WTC11 (cell line): ENCODE results near the gene GNL2. TPM values are rescaled to one million over a fixed set of nuclear protein-coding genes. Genes with fewer than 3 reads are reported as not detected.

ENCODE experiments used
- ATAC-seq: fragments of 200-7000 bp; cut with Tn5 transposase; 2 replicates; pipeline ENCODE4 v1.10.0; 2021; ENCODE audit warnings: mild to moderate bottlenecking, moderate library complexity
- CTCF ChIA-PET: fragments of 300-600 bp; sonication (Branson Sonifier 250); formaldehyde crosslinking; loops from one replicate; lab custom pipeline; 2021; ENCODE audit warnings: antibody characterized with exemption; lab: Charles Lee
- POLR2A ChIA-PET: fragments of 350-600 bp; sonication (Branson Sonifier 250); formaldehyde crosslinking; loops from one replicate; lab custom pipeline; 2021; ENCODE audit warnings: antibody characterized with exemption; lab: Charles Lee
- DNase-seq: peaks from one replicate; pipeline ENCODE4 v3.0.0; 2021; ENCODE audit warnings: low spot score
- H3K27ac Mint-ChIP-seq: 2 replicates; pipeline ENCODE4 v1.8.0; 2021; ENCODE audit warnings: mixed read lengths
- H3K27me3 Mint-ChIP-seq: 2 replicates; pipeline ENCODE4 v1.8.0; 2021; ENCODE audit warnings: low read depth, mild to moderate bottlenecking, moderate library complexity, mixed read lengths
- H3K36me3 Mint-ChIP-seq: 2 replicates; pipeline ENCODE4 v1.8.0; 2021; ENCODE audit warnings: mixed read lengths
- H3K4me1 Mint-ChIP-seq: 2 replicates; pipeline ENCODE4 v1.8.0; 2022; ENCODE audit warnings: mixed read lengths
- H3K4me3 Mint-ChIP-seq: 2 replicates; pipeline ENCODE4 v1.8.0; 2021; ENCODE audit warnings: mild to moderate bottlenecking, moderate library complexity, mixed read lengths
- H3K9me3 Mint-ChIP-seq: 2 replicates; pipeline ENCODE4 v1.8.0; 2021; ENCODE audit warnings: mixed read lengths
- AFF4 ChIP-seq: sonication (generic); formaldehyde crosslinking; IDR thresholded peaks from 2 replicates; pipeline ENCODE4 v1.8.1; 2023; ENCODE audit warnings: mild to moderate bottlenecking, missing genetic modification reagents, borderline replicate concordance
- ATF1 ChIP-seq: sonication (generic); formaldehyde crosslinking; IDR thresholded peaks from 2 replicates; pipeline ENCODE4 v1.8.1; 2023; ENCODE audit warnings: mild to moderate bottlenecking, moderate library complexity, missing genetic modification reagents
- CREM ChIP-seq: sonication (generic); formaldehyde crosslinking; IDR thresholded peaks from 2 replicates; pipeline ENCODE4 v1.8.1; 2022; ENCODE audit warnings: mild to moderate bottlenecking, missing genetic modification reagents, moderate library complexity
- CTCF ChIP-seq: fragments of 200-600 bp; IDR thresholded peaks from 2 replicates; pipeline ENCODE4 v1.8.0; 2022; ENCODE audit warnings: antibody characterized with exemption
- FOXJ3 ChIP-seq: sonication (generic); formaldehyde crosslinking; IDR thresholded peaks from 2 replicates; pipeline ENCODE4 v1.9.0; 2021; ENCODE audit warnings: missing genetic modification reagents, mild to moderate bottlenecking, borderline replicate concordance
- FOXP1 ChIP-seq: sonication (generic); formaldehyde crosslinking; IDR thresholded peaks from 2 replicates; pipeline ENCODE4 v1.8.0; 2022; ENCODE audit warnings: missing genetic modification reagents, mild to moderate bottlenecking, moderate library complexity, borderline replicate concordance
- HMGXB4 ChIP-seq: sonication (generic); formaldehyde crosslinking; IDR thresholded peaks from 2 replicates; pipeline ENCODE4 v1.8.1; 2023; ENCODE audit warnings: mild to moderate bottlenecking, moderate library complexity, missing genetic modification reagents
- IRF2 ChIP-seq: sonication (generic); formaldehyde crosslinking; IDR thresholded peaks from 2 replicates; pipeline ENCODE4 v1.8.0; 2022; ENCODE audit warnings: low read depth, missing genetic modification reagents, borderline replicate concordance
- KAT7 ChIP-seq: sonication (generic); formaldehyde crosslinking; IDR thresholded peaks from 2 replicates; pipeline ENCODE4 v1.8.1; 2023; ENCODE audit warnings: missing genetic modification reagents, mild to moderate bottlenecking, borderline replicate concordance
- NFATC4 ChIP-seq: fragments of 250-450 bp; sonication (Bioruptor Pico); IDR thresholded peaks from 2 replicates; pipeline ENCODE4 v1.9.0; 2021; ENCODE audit warnings: mild to moderate bottlenecking
- OVOL2 ChIP-seq: fragments of 250-450 bp; sonication (Bioruptor Pico); IDR thresholded peaks from 2 replicates; pipeline ENCODE4 v1.9.0; 2021; ENCODE audit warnings: mild to moderate bottlenecking, borderline replicate concordance
- SMAD4 ChIP-seq: sonication (generic); formaldehyde crosslinking; IDR thresholded peaks from 2 replicates; pipeline ENCODE4 v1.8.0; 2022; ENCODE audit warnings: mild to moderate bottlenecking, missing genetic modification reagents
- TEAD1 ChIP-seq: sonication (generic); formaldehyde crosslinking; IDR thresholded peaks from 2 replicates; pipeline ENCODE4 v1.8.0; 2022; ENCODE audit warnings: mild to moderate bottlenecking, missing genetic modification reagents
- ZMAT4 ChIP-seq: fragments of 250-450 bp; sonication (Bioruptor Pico); IDR thresholded peaks from 2 replicates; pipeline ENCODE4 v1.9.0; 2021; ENCODE audit warnings: mild to moderate bottlenecking
- ZNF219 ChIP-seq: sonication (generic); formaldehyde crosslinking; IDR thresholded peaks from 2 replicates; pipeline ENCODE4 v1.8.0; 2023; ENCODE audit warnings: missing genetic modification reagents, mild to moderate bottlenecking, borderline replicate concordance
- ZNF281 ChIP-seq: sonication (generic); formaldehyde crosslinking; IDR thresholded peaks from 2 replicates; pipeline ENCODE4 v1.8.0; 2023; ENCODE audit warnings: mild to moderate bottlenecking, missing genetic modification reagents
- ZNF416 ChIP-seq: fragments of 250-450 bp; sonication (Bioruptor Pico); IDR thresholded peaks from 2 replicates; pipeline ENCODE4 v1.9.0; 2021; ENCODE audit warnings: mild to moderate bottlenecking, inconsistent platforms
- total RNA-seq: library from RNA; stranded (reverse); gene quantifications from 3 replicates; pipeline ENCODE4 v1.2.3, GENCODE V29; 2021

GNL2 gene
- total RNA-seq, 1 experiment from 2014 or later = 92.8 TPM

- ChIA-PET CTCF (interaction anchor here (1.5 kb wide), 1 partner anchor 11 kb away, joined by 11 read pairs; no protein-coding TSS in a partner anchor), POLR2A (no interaction called here)
- no peaks in the 10 kb centered on the region for H3K9me3 Mint-ChIP-seq
- H3K36me3 Mint-ChIP-seq = no peaks in the 10 kb centered on the region
- DNase-seq (no peak), ATAC-seq (no peak)
- H3K27me3 Mint-ChIP-seq = peaks cover 31% of the 10 kb centered on the region
- no peak for TF ChIP-seq ZNF416
- no peak for TF ChIP-seq IRF2 (CRISPR knock-in tag)
- TF ChIP-seq OVOL2 (CRISPR knock-in tag) = no peak
- no peak for TF ChIP-seq CREM (CRISPR knock-in tag)
- TF ChIP-seq ZNF219 (CRISPR knock-in tag) = no peak
- no peak for TF ChIP-seq AFF4
- no peak for TF ChIP-seq ATF1 (CRISPR knock-in tag)
- TF ChIP-seq CTCF = no peak
- TF ChIP-seq NFATC4 (CRISPR knock-in tag) = no peak
- TF ChIP-seq FOXJ3 = no peak
- TF ChIP-seq KAT7 (CRISPR knock-in tag) = no peak
- no peaks in the 10 kb centered on the region for H3K4me1 Mint-ChIP-seq
- H3K27ac Mint-ChIP-seq = no peak overlapping the region
- no peak overlapping the region for H3K4me3 Mint-ChIP-seq
Measured at GRCh38 chr1:37614105-37614504, 18.4 kb upstream of the GNL2 start.

- H3K36me3 Mint-ChIP-seq = no peaks in the 10 kb centered on the region
Measured at GRCh38 chr1:37612186-37612585, 16.4 kb upstream of the GNL2 start.

GRCh38 chr1:37609994-37610393 lies 14.3 kb upstream of the GNL2 start:
- CTCF ChIA-PET = no interaction called here
- Mint-ChIP-seq H3K4me3 (no peak overlapping the region), H3K4me1 (no peaks in the 10 kb centered on the region), H3K27me3 (peaks cover 6% of the 10 kb centered on the region)
- POLR2A ChIA-PET = no interaction called here
- no peak for TF ChIP-seq ZNF281 (CRISPR knock-in tag)
- TF ChIP-seq FOXP1 = no peak
- no peak for TF ChIP-seq SMAD4 (CRISPR knock-in tag)
- TF ChIP-seq, all 79 proteins: peak for 0
- H3K27ac Mint-ChIP-seq = no peak overlapping the region
- ATAC-seq = no peak
- no peak for DNase-seq
- no peaks in the 10 kb centered on the region for H3K36me3 Mint-ChIP-seq
- no peaks in the 10 kb centered on the region for H3K9me3 Mint-ChIP-seq

More at GRCh38 chr1:37612186-37612585, 16.4 kb upstream of the GNL2 start:
- Mint-ChIP-seq H3K27me3 (peaks cover 24% of the 10 kb centered on the region), H3K9me3 (no peaks in the 10 kb centered on the region), H3K4me3 (no peak overlapping the region), H3K4me1 (no peaks in the 10 kb centered on the region), H3K27ac (no peak overlapping the region)
- ChIA-PET CTCF (interaction anchor here (1.0 to 1.2 kb wide), 2 partner anchors 9 to 12 kb away, joined by 3 to 12 read pairs; no protein-coding TSS in a partner anchor), POLR2A (no interaction called here)
- DNase-seq = no peak
- TF ChIP-seq HMGXB4 = no peak
- no peak for TF ChIP-seq TEAD1 (CRISPR knock-in tag)
- TF ChIP-seq ZMAT4 (CRISPR knock-in tag) = no peak
- no peak for ATAC-seq
